ENCODE data around the gene NUDT22. TPM values are rescaled to one million over a fixed set of nuclear protein-coding genes. Genes with fewer than 3 reads are reported as not detected.

Gene NUDT22
- total RNA-seq, 1 donor from 2014 or later, result 52.5 TPM

DNA sequence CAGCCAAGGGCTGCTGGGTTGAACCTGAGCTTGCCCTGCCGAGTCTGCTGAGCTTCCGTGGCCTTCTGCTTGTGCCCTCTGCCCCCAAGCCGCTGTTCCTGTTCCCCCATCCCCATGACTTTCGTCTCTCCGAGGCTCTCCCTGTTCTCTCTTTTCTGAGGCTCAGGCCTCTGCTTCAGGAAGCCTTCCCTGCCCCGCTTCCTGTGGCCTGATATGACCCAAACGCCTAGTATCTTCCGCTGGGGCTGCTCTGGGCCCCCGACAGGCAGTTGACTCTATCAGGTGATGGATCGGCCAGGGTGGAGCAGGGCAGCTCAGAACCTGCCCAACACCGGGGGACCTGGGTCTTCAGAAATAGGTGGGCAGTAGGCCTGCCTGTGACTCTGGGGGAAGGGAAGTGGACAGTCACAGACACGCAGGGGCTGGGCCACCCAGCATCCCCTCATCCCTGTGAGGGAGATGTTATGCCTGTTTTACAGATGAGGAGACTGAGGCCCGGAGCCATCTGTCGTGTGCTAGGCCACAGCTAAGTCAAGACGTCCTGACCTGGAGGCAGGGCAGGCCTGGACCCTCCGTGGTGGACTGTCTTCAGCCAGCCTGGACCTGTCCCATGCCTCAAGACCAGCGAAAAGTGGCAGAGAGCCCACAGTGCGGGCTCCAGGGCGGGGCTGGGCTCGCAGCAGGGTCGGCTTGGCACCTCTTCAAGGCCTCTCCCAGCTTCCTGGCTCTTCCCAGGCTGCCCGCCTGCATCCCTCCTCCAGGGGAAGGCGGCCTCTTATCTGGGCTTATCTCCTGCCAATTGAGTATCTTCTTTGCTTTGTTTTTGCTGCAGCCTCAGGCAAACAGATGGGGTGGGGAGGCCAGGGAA is 42.2 kb downstream of the NUDT22 start:
- no peak for ATAC-seq
- peak; percentile 73 for DNase-seq (ENCODE audit: low spot score)

- ATAC-seq, result peak; percentile 21
Observed at GRCh38 chr11:64268893-64269539, 42.9 kb downstream of the NUDT22 start.

DNA sequence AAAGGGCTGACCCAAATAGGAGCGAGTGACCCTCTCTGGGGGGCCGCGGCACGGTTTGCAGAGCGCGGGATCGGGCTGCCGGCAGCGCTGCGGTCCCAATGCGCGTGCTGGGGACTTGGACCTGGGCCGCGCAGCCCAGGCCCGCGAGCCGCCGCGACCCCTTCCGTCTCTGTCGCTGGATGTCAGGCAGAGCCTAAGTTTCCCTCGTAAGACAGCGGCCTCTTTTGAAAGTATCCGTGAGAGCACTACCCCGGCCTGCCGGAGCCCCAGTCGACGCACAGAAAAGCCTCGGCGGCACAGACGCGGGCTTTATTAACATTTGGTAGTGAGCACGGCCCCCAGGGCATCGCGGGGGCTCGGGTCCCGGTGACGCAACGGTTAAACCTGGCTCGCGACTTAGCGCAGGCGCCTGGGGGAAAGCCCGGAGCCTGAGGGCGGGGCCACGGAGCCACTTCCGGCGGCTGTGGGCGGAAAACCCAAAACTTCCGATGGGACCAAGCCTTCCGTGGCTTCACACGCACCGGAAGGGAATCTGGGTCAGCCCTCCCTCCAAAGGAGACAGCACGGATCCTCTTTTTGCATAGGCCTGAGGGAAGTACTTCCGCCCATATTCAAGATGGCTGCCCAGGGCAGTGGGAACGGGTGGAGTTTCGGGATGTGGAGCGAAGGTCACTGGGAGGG is 43.6 kb downstream of the NUDT22 start:
- DNase-seq (ENCODE audit: low spot score), result peak; percentile 99
- peak; percentile 77 for ATAC-seq

More at GRCh38 chr11:64268893-64269539, 42.9 kb downstream of the NUDT22 start:
- DNase-seq (ENCODE audit: low spot score), result peak; percentile 73

DNA sequence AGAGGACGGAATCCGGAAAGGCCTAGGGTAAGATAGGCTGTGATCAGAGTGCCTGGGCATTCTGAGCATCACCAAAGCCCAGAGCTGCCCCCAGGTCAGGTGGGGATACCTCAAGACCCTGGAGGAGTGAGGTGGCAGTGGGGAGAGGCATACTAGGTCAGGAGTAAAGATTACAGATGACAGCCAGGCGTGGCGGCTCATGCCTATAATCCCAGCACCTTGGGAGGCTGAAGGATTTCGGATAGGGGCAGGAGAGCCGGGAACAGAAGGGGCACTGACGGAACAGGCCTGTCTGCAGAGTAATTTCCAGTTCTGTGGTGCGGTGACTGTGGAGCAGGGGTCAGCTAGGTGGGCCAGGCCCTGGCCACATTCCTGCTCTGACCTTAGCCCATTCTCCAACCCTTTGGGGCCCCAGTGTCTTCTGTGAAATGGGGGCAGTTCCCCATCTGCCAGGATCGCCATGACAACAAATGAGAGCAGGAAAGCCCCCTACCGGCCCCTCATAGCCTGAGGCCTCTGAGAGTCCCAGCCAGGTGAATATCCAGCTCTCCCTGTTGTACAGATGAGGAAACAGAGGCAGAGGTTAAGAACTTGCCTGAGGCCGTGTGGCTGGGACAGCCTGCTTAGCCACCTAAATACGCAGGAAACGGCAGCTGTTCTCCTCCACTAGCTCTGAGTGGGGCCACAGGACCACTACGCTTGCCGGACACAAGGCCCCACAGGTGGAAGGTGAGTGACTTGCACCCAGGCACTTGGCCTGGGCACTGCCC is 49.1 kb downstream of the NUDT22 start:
- DNase-seq (ENCODE audit: low spot score) (no peak), ATAC-seq (no peak)

GRCh38 chr11:64275841-64276240 is 49.8 kb downstream of the NUDT22 start:
- ATAC-seq (no peak), DNase-seq (ENCODE audit: low spot score) (no peak)

DNA sequence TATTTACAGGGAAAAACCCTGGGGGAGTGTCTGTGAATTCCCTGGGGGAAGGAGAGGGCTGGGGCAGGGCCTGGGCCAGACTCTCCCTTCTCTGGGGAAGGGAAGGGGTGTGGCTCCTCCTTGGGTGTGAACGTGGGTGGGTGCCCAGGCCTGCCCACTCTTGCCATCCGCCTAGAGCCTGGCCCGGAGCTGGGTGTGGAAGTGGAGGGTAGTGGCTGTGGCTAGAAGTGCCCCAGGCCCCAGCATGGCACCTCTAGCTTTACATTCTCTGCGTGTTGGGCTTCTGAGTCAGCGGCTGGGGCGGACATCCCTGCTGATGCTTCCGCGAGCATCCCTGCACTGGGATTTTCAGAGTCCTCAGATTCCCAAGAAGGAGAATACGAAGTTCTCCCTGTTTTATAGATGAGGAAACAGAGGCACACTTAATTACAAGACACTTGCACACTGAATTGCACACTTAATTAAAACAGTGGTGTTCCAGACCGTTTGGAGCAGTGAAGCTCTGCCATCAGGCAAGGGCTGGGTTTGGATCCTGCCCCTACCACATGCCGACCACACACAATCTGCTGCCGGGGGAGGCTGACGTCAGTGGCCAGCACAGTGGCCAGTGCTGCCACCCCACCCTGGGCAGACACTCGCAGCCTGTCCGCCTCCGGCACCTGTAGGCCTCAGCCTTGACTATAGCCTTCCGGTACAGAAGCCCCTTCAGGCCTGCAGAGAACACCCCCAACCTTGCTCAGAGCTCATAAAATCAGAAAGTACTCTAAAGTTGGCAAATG is 50.8 kb downstream of the NUDT22 start:
- DNase-seq (ENCODE audit: low spot score) (no peak), ATAC-seq (no peak)

DNA sequence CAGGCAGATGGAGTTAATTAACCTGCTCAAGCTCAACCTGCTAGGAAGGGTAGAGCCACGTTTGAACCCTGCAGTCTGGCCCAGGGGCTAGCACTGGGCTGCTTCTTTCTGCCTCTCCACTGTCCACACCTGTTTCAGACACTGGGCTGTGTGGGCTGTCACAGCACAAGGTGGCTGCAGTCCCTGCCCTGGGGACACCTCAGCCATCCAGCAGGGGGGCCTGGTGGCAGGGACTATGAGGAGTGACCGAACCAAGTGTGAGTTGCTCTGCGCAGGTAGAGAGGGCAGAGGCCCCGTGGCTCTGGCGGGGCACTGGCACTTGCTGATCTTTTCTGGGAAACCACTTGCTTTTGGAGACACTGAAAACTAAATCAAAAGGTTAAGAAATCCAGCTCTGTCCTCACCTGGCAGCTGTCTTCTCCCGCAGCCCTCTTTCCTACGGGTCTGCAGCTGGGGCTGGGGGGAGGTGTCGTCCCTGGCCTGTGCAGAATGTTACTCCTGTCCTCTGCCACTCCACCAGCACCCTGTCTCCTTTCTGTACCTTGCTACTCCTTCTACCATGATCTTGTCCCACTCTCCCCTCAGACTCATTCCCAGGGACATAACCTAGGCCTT is 52.6 kb downstream of the NUDT22 start:
- DNase-seq (ENCODE audit: low spot score) (no peak), ATAC-seq (no peak)

Other genes starting within 250 kb of the NUDT22 start
- 22.8 TPM for gene OTUB1, start 239.8 kb upstream of the NUDT22 start, total RNA-seq
- not detected for gene FLRT1, start 190.3 kb upstream of the NUDT22 start, total RNA-seq
- 35.2 TPM for gene MACROD1, start 60.2 kb upstream of the NUDT22 start, total RNA-seq
- 33.9 TPM for gene STIP1, start 40.1 kb upstream of the NUDT22 start, total RNA-seq
- 9.7 TPM for gene FERMT3, start 19.6 kb upstream of the NUDT22 start, total RNA-seq
- gene TRPT1, start 88 bp upstream of the NUDT22 start, total RNA-seq, result 22.2 TPM
- 28.2 TPM for gene DNAJC4, start 4.3 kb downstream of the NUDT22 start, total RNA-seq
- 20.8 TPM for gene VEGFB, start 8.3 kb downstream of the NUDT22 start, total RNA-seq
- 82.6 TPM for gene FKBP2, start 14.8 kb downstream of the NUDT22 start, total RNA-seq
- 50.1 TPM for gene PPP1R14B, start 20.7 kb downstream of the NUDT22 start, total RNA-seq
- 6.8 TPM for gene PLCB3, start 25.3 kb downstream of the NUDT22 start, total RNA-seq
- gene BAD, start 58.4 kb downstream of the NUDT22 start, total RNA-seq, result 36.0 TPM
- gene GPR137, start 59.6 kb downstream of the NUDT22 start, total RNA-seq, result 26.8 TPM
- not detected for gene KCNK4, start 65.0 kb downstream of the NUDT22 start, total RNA-seq
- not detected for gene CATSPERZ, start 74.1 kb downstream of the NUDT22 start, total RNA-seq
- 53.6 TPM for gene ESRRA, start 79.2 kb downstream of the NUDT22 start, total RNA-seq
- 59.1 TPM for gene TRMT112, start 91.3 kb downstream of the NUDT22 start, total RNA-seq
- gene PRDX5, start 91.8 kb downstream of the NUDT22 start, total RNA-seq, result 96.4 TPM
- 4.0 TPM for gene CCDC88B, start 113.9 kb downstream of the NUDT22 start, total RNA-seq
- gene RPS6KA4, start 132.9 kb downstream of the NUDT22 start, total RNA-seq, result 9.8 TPM